NOMO-1 treated with dmso at 0.1 percent for 144 hours (cell line): ENCODE results near the gene DRP2.
"Not testable (repeated sequence)": the region's sequence is repeated elsewhere in the genome, so short reads cannot be mapped to it uniquely, and the experiment has no call there.

Experiments
- DNase-seq: peaks from one replicate; lab custom pipeline; 2025; ENCODE audit not compliant: unreplicated experiment; lab: John Stamatoyannopoulos, UW

DRP2 gene

DNA sequence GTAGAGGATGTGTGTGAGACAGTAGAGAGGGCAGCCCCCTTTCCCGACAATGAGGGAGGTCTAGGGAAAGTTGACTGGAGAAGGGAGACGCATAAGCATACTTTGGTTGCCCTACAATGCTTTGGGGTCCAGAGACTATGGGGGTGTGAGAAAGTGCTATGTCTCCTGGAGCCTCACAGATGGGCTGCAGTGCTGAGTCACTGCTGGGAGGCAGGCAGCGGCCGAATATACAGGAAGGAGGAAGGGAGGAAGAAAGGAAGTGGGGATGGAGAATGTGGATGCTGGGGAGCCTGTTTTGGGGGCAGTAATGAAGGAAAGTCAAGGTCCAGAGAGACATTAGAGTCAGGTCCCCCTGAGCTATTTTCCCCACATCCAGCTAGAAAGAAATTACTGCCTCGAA lies 12.7 kb downstream of the DRP2 start:
- no peak for DNase-seq

DNA sequence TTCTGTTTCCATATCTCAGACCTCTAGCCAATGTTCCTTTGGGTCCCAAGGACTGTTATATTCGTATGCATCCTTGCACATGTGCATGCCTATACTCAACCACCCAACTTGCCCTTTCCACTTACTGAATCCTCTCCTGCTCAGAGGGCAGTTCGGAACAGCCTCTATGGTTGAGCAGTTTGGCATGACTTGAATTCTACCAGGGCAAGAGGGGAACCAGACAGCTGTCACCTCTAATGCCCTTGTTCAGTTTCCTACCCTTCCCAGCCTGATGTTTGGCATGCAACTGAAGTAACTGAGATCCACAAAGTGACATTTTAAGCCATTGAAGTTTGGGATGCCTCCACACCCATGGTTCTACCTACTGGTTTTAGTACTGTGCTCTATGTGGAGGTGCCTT lies 17.5 kb downstream of the DRP2 start:
- DNase-seq, result no peak

DNA sequence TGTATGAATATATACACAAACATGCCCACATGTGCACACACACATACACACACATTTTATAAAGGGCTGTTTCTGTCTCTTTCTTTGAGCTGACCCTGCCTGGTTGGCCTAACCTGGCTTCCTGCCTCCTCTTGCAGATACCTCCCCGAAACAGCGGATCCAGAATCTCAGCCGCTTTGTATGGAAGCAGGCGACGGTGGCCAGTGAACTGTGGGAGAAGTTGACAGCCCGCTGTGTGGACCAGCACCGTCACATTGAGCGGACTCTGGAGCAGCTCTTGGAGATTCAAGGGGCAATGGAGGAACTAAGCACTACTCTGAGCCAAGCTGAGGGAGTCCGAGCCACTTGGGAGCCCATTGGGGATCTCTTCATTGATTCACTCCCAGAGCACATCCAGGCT lies 21.9 kb downstream of the DRP2 start:
- DNase-seq, result no peak

DNA sequence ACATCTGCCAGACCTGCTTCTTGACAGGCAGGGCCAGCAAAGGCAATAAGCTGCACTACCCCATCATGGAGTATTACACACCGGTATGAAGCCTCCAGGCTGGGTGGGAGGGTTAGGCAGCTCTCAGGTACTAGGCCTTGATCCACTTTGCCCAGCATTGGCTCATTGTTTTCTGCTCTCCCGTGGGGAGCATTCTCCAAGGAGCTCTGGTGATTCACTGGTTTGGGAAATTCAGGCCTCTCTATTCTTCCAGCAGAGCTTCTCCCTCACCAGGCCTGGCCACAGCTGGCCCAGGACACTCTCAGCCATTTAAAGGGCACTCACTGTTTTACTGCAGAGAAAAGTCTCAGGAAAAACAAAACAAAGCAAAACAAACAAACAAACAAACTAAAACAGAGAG lies 33.0 kb downstream of the DRP2 start:
- no peak for DNase-seq

DNA sequence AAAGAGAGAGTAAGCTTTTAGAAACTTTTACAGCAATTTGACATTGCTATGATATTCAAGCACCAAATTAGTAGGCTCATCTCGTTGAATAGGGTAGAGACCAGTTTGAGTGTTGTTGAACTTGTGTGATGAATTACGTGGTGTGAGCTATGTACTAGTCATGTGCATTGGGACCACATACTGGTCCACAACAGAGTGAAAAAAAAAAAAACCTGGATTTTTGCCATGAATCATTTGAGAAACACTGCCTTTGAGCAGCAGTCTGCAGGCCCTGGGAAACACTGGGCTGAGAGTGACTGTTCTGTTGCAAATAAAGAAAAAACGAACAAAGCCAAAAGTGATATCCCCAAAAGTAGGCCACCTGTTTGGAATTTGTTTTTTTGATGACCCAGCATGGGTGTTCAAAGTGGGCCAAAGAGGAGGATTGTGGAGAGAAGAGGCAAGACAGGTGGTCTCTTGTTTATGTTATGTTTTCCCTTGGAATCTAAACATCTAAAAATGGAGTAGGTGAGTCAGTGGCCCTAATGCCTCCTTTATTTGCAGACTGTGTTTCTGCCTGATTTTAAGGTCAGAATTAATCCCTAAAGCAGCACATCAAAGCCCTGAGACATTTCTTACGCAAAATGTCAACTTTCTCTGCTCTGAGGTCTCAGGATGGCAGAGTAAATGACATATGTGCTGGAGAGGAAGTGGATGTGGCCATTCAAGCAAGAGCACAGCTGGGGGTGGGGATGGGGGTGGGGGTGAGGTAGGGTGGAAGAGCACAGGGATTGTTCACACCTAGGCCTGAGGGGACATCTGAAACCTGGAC lies 38.1 kb downstream of the DRP2 start:
- no peak for DNase-seq

DNA sequence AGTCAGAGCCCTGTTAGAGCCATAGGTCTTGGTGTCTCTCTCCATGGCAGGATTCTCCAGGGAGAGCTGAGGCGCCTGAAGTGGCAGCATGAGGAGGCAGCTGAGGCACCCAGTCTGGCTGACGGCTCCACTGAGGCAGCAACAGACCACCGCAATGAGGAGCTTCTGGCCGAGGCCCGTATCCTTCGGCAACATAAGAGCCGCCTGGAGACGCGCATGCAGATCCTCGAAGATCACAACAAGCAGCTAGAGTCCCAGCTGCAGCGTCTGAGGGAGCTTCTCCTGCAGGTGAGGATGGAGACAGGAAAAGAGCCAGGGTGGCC lies 38.6 kb downstream of the DRP2 start:
- no peak for DNase-seq

DNA sequence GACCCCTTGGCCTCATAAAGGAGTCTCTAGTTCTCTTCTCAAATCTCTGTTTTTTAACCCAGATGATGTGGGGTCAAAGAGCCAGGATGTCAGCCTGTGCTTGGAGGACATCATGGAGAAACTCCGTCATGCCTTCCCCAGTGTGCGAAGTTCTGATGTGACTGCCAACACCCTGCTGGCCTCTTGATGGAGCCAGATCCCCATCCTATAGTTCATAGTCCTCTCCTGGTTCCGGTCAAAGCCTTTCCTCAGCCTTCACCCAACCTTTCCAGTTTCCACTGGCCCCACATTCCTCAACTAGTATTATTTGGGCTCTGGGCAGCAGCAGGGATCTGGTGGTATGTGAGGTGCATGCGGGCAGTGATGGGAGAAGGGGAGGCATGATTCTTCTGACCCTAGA lies 40.8 kb downstream of the DRP2 start:
- DNase-seq, result no peak

DNA sequence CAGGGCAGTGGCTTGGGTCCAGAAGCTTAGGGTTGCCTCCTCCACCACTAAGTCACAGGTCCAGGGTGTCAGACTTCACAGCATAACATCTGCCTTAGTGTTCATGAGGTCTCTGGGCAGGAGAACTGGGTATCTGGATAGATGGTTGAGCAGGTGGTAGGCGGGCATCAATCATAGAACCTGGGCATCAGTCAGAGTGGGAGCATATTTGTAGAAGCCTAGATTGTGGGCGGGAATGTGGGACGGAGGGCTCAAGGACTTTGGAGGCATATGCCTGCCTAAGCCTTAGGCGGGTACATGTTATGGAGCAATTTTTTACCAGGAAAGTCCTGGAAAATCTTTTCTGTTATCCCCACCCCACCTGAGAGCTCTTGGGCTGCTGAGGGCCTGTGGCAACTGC lies 43.0 kb downstream of the DRP2 start:
- DNase-seq, result no peak

DNA sequence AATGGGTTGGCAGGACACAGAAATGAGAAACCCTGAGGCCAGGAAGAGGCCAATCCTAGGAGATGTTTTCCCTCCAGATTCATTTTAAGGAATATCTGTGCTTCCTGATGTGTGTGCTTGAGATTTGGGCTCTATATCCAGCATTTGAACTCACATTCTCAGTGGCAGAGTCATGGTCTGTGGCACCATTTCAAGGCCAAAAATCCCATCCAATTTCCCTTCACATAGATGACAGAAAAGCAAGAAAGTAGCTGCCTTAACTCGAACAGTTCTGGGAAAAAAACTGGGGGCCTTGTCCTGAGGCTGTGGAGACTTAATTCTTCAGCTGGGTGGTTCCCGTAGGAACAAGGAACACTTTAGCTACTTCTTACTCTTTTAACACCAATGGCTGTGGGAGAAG lies 44.2 kb downstream of the DRP2 start:
- DNase-seq, result no peak

DNA sequence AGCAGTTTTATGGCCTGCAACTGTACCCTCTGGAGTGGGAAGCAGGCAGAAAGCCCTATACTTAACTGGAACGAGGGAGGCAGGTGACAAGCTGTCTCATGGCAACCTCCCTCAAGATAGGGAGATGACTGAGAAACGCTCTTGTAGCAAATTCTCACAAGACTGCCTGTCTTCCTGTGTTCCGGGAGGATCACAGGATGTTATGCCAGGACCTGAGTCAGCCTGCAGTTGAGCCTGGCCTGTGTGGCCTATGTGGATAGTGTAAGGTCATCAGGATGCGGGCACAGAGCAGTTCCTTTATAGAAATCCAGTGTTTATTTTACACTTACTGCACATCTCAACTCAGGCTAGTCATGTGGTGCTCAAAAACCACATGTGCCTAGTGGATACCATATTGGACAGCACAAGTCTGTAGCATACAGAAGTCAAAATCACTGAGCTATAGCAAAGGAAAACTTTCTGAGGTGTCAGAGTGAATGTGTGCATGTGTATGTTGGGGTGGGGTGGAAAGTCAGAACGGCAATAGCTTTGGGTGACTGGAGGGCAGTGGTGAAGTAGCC lies 46.4 kb downstream of the DRP2 start:
- DNase-seq, result no peak

DNA sequence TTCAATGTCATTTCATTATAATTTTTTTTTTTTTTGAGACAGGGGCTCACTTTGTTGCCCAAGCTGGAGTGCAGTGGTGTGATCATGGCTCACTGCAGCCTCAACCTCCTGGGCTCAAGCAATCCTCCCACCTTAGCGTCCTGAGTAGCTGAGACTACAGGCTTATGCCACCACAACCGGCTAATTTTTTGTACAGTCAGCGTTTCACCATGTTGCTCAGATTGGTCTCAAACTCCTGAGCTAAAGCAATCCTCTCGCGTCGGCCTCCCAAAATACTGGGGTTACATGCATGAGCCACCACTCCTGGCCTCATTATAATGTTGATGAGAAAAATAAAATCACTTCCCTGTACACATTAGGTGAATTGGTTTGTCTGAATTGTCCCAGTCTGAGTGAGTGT lies 54.6 kb downstream of the DRP2 start:
- no peak for DNase-seq

DNA sequence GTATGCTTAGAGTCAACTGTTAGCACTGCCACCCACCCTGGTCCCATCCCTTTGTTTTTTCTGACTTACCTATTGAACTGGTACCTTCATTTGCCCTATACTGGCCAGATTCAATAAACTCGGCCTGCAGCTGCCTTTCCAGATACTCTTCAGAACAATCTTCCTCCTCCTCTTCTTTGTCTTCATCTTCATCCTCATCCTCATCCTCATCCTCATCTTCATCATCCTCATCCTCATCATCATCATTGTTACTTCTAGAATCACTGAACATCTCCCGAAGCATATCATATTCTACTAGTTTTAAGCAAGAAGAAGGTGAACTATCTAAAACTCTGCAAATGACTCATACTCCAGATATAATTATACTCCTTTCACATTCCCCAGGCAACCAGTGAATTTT lies 56.7 kb downstream of the DRP2 start:
- no peak for DNase-seq

DNA sequence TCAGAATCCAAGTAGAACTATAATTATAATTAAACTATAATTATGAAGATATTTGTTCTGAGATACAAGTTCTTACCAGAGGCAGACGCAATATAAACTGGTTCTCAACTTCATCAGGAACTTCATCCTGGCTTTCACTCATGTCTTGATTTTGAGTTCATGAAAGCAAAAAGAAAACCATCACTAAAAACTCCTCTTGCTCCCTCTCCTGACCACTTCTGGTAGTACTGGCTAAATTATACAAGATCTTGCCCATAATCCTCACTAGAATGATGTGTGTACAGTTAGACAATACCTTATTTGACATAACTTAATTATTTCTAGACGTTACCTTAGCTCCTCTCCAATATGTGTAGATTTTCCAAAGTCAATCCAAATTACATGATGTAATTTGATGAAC lies 67.8 kb downstream of the DRP2 start:
- peak; percentile 13 for DNase-seq

DNA sequence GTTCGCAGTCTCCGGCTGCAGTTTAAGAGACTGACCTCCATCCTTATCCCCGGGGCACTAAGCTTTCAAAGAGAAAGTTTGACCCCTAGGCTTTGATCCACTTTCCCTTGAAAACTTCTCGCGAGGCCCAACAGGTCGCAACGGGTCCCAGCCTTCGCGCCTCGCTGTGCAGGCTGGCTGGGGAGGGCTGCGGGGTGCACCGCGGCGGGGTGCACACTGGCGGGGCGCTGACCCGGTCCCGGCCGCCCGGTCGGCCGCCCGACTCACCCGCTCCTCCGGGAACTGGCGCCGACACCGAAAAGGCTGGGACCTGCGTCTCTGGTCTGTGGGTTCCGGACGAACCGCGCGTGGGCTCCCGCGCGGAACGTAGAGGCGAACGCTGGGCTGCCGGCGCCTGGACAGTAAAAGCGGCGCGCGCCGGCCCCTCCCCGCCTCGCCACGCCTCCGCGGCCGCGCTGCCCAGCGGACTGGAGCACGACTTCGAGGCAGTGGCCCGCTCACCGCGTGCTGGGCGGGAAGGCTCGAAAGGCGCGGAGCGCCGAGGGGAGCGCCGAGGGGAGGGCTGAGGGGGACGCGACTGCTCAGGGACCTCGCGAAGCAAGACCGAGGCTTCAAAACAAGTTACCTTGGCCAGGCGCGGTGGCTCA lies 71.5 kb downstream of the DRP2 start, which contains the start of gene TAF7L:
Gene TAF7L (minus strand): TSS at position 378 of the 647 bp plus-strand sequence. CDS start 3,791 bp downstream, outside the sequence.
- no peak for DNase-seq

DNA sequence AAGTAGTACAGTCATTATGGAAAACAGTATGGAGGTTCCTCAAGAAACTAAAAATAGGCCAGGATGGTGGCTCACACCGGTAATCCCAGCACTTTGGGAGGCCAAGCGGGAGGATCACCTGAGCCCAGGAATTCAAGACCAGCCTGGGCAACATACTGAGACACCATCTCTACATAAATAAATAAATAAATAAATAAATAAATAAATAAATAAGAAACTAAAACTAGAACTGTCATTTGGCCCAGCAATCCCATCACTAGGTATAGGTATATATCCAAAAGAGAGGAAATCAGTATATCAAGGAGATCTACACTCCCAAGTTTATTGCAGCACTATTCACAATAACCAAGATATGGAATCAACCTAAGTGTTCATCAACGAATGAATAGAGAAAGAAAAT lies 76.0 kb downstream of the DRP2 start:
- not testable (repeated sequence) for DNase-seq

DNA sequence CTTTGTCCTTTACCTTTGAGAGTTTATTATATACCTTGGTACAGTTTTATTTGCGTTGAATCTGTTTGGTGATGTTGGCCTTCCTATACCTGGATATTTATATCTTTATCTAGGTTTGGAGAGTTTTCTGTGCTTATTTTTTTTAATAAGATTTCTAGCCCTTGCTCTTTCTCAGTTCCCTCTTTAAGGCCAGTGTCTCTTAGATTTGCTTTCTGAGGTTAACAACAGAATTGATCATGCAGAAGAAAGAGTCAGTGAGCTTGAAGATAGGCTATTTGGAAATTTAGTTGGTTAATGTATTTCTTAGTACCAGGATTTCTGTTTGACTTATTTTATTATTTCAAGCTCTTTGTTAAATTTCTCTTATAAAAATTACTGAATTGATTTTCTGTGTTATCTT lies 84.2 kb downstream of the DRP2 start:
- DNase-seq, result no peak
